Loucy (cell line): Measurements from ENCODE around the gene TTC7B.

Source experiments
- EZH2phosphoT487 ChIP-seq: fragments of 200-600 bp; IDR thresholded peaks from 2 replicates; pipeline ENCODE4 v1.6.1; 2018; ENCODE audit warnings: antibody characterized with exemption, mild to moderate bottlenecking, moderate library complexity, borderline replicate concordance
- TF ChIP-seq, protein P1 (sequence below): fragments of 200-600 bp; sonication (generic); conservative IDR thresholded peaks from 2 replicates; pipeline ENCODE4 v1.5.1; 2014; ENCODE audit warnings: mild to moderate bottlenecking, antibody characterized with exemption, low read length

DNA sequence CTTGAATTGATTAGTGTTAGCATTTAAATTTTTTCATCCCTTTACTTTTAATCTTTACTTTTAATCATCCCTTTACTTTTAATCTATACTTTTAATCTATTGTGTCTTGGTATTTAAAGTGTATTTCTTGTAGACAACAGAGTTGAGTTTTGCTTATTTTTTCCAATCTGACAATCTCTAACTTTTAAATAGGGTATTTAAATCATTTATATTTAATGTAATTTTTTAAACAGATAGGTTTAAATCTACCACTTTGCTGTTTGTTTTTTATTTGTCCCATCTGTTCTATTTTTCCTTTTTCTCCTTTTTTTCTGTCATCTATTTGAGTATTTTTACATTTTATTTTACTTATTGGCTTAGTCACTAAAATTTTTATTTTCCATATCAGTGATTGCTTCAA, 68.3 kb downstream of the TTC7B start:
- TF ChIP-seq, protein P1, sequence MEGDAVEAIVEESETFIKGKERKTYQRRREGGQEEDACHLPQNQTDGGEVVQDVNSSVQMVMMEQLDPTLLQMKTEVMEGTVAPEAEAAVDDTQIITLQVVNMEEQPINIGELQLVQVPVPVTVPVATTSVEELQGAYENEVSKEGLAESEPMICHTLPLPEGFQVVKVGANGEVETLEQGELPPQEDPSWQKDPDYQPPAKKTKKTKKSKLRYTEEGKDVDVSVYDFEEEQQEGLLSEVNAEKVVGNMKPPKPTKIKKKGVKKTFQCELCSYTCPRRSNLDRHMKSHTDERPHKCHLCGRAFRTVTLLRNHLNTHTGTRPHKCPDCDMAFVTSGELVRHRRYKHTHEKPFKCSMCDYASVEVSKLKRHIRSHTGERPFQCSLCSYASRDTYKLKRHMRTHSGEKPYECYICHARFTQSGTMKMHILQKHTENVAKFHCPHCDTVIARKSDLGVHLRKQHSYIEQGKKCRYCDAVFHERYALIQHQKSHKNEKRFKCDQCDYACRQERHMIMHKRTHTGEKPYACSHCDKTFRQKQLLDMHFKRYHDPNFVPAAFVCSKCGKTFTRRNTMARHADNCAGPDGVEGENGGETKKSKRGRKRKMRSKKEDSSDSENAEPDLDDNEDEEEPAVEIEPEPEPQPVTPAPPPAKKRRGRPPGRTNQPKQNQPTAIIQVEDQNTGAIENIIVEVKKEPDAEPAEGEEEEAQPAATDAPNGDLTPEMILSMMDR = no peak
- no peak for TF ChIP-seq EZH2phosphoT487
